ENCODE data around the gene SSBP4.

DNA sequence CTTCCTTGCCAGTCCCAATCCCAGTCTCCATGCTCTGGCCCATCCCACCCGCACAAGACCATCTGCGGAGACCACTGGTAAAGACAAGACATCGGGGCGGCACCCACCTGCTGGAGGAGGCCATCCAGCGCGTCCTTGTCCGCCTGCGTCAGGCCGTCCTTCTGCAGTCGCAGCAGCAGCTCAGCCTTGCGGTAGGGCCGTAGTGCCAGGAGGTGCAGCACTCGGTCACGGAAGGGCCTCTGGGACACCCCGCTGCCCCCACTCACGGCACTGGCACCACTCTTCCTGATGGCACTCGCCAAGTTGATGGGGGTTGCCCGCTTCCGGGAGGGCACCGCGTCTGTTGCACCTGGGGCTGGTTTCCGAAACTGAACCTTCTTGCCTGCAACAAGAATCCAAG, 42.3 kb downstream of the SSBP4 start:
- TF ChIP-seq, protein P1, sequence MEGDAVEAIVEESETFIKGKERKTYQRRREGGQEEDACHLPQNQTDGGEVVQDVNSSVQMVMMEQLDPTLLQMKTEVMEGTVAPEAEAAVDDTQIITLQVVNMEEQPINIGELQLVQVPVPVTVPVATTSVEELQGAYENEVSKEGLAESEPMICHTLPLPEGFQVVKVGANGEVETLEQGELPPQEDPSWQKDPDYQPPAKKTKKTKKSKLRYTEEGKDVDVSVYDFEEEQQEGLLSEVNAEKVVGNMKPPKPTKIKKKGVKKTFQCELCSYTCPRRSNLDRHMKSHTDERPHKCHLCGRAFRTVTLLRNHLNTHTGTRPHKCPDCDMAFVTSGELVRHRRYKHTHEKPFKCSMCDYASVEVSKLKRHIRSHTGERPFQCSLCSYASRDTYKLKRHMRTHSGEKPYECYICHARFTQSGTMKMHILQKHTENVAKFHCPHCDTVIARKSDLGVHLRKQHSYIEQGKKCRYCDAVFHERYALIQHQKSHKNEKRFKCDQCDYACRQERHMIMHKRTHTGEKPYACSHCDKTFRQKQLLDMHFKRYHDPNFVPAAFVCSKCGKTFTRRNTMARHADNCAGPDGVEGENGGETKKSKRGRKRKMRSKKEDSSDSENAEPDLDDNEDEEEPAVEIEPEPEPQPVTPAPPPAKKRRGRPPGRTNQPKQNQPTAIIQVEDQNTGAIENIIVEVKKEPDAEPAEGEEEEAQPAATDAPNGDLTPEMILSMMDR (IDR thresholded peaks at IDR 0.05; ENCODE audit: poor library complexity): no peak
- no peak for TF ChIP-seq EZH2phosphoT487 (IDR thresholded peaks at IDR 0.05; ENCODE audit: low read depth, severe bottlenecking, unreplicated experiment)
- no peak for TF ChIP-seq EZH2 (IDR thresholded peaks at IDR 0.05; ENCODE audit: borderline replicate concordance)

Measured in hepatocyte (in vitro differentiated cells).